ENCODE results near the gene DTX3.

GRCh38 chr12:57593187-57593586 is 11.4 kb upstream of the DTX3 start:
- no peak for TF ChIP-seq CTCF (IDR thresholded peaks at IDR 0.05)
- no peak for TF ChIP-seq POLR2A (IDR thresholded peaks at IDR 0.05)
- TF ChIP-seq EP300 (IDR thresholded peaks at IDR 0.05) = no peak

All from sigmoid colon (tissue), 4 donors.